ENCODE measurements around the gene ARHGEF38. TPM values are rescaled to one million over a fixed set of nuclear protein-coding genes. Genes with fewer than 3 reads are reported as not detected.
A peak's percentile ranks its signal among the peaks of the same experiment; 100 is the strongest.
"Not testable (repeated sequence)": the region's sequence is repeated elsewhere in the genome, so short reads cannot be mapped to it uniquely, and the experiment has no call there.

ARHGEF38 gene
- total RNA-seq, 1 experiment from 2014 or later: not detected

- Histone ChIP-seq H3K27me3 (no peaks in the 10 kb centered on the region), H3K4me1 (no peaks in the 10 kb centered on the region), H3K27ac (no peak overlapping the region), H3K36me3 (no peaks in the 10 kb centered on the region), H3K4me3 (no peak overlapping the region), H3K9me3 (replicated peaks) (no peaks in the 10 kb centered on the region)
- DNase-seq: no peak
Observed at GRCh38 chr4:105671301-105671700, 118.9 kb downstream of the ARHGEF38 start.

- no peak overlapping the region for H3K27ac ChIP-seq
- H3K27me3 ChIP-seq: no peaks in the 10 kb centered on the region
- peaks cover 2% of the 10 kb centered on the region for H3K4me1 ChIP-seq
- H3K9me3 ChIP-seq (replicated peaks): no peaks in the 10 kb centered on the region
- H3K4me3 ChIP-seq: no peak overlapping the region
- H3K36me3 ChIP-seq: no peaks in the 10 kb centered on the region
- DNase-seq: no peak
Observed at GRCh38 chr4:105674011-105674410, 121.6 kb downstream of the ARHGEF38 start.

GRCh38 chr4:105677709-105678108, 125.3 kb downstream of the ARHGEF38 start:
- no peaks in the 10 kb centered on the region for H3K27me3 ChIP-seq
- DNase-seq: no peak
- peaks cover 15% of the 10 kb centered on the region for H3K4me1 ChIP-seq
- no peaks in the 10 kb centered on the region for H3K9me3 ChIP-seq (replicated peaks)
- H3K36me3 ChIP-seq: peaks cover 9% of the 10 kb centered on the region
- H3K27ac ChIP-seq: no peak overlapping the region
- no peak overlapping the region for H3K4me3 ChIP-seq

GRCh38 chr4:105679186-105679585, 126.8 kb downstream of the ARHGEF38 start:
- no peak overlapping the region; the same call in 1 of the 2 replicates for H3K27ac ChIP-seq
- no peaks in the 10 kb centered on the region for H3K27me3 ChIP-seq
- H3K9me3 ChIP-seq (replicated peaks): no peaks in the 10 kb centered on the region
- H3K36me3 ChIP-seq: peaks cover 18% of the 10 kb centered on the region
- H3K4me3 ChIP-seq: no peak overlapping the region
- peaks cover 15% of the 10 kb centered on the region for H3K4me1 ChIP-seq
- DNase-seq: peak in 1 of 2 experiments; percentile 57

GRCh38 chr4:105683038-105683437, 130.6 kb downstream of the ARHGEF38 start:
- peaks cover 15% of the 10 kb centered on the region for H3K4me1 ChIP-seq
- DNase-seq: no peak
- H3K36me3 ChIP-seq: peaks cover 41% of the 10 kb centered on the region
- no peak overlapping the region for H3K27ac ChIP-seq
- H3K4me3 ChIP-seq: no peak overlapping the region
- H3K9me3 ChIP-seq (replicated peaks): no peaks in the 10 kb centered on the region
- H3K27me3 ChIP-seq: no peaks in the 10 kb centered on the region

- Histone ChIP-seq H3K27ac (no peak overlapping the region), H3K4me3 (no peak overlapping the region), H3K27me3 (no peaks in the 10 kb centered on the region), H3K36me3 (peaks cover 70% of the 10 kb centered on the region), H3K9me3 (replicated peaks) (no peaks in the 10 kb centered on the region), H3K4me1 (no peaks in the 10 kb centered on the region)
- DNase-seq: peak in 1 of 2 experiments; percentile 48
Observed at GRCh38 chr4:105686571-105686970, 134.2 kb downstream of the ARHGEF38 start.

GRCh38 chr4:105694812-105695211, 142.4 kb downstream of the ARHGEF38 start:
- peaks cover 32% of the 10 kb centered on the region for H3K36me3 ChIP-seq
- not testable (repeated sequence) for H3K27me3 ChIP-seq

GRCh38 chr4:105695832-105696231, 143.4 kb downstream of the ARHGEF38 start:
- not testable (repeated sequence) for H3K4me1 ChIP-seq; H3K27me3 ChIP-seq; H3K9me3 ChIP-seq (replicated peaks); DNase-seq; H3K4me3 ChIP-seq; H3K27ac ChIP-seq
- peaks cover 25% of the 10 kb centered on the region for H3K36me3 ChIP-seq

More at GRCh38 chr4:105694812-105695211, 142.4 kb downstream of the ARHGEF38 start:
- not testable (repeated sequence) for H3K4me3 ChIP-seq; H3K4me1 ChIP-seq; H3K27ac ChIP-seq; H3K9me3 ChIP-seq (replicated peaks); DNase-seq

GRCh38 chr4:105698607-105699006, 146.2 kb downstream of the ARHGEF38 start:
- no peak overlapping the region for H3K27ac ChIP-seq
- no peaks in the 10 kb centered on the region for H3K27me3 ChIP-seq
- H3K4me1 ChIP-seq: no peaks in the 10 kb centered on the region
- no peak overlapping the region for H3K4me3 ChIP-seq
- H3K36me3 ChIP-seq: peaks cover 7% of the 10 kb centered on the region; the same call in 1 of the 2 replicates
- no peaks in the 10 kb centered on the region for H3K9me3 ChIP-seq (replicated peaks)
- no peak for DNase-seq

- no peaks in the 10 kb centered on the region for H3K9me3 ChIP-seq (replicated peaks)
- H3K4me1 ChIP-seq: peaks cover 8% of the 10 kb centered on the region
- peak overlapping the region; percentile 91 for H3K27ac ChIP-seq
- H3K4me3 ChIP-seq: peak overlapping the region; percentile 85
- H3K27me3 ChIP-seq: no peaks in the 10 kb centered on the region
- no peak for DNase-seq
- 0 out of 2 replicates have a peak, but pooled peaks cover 2% of the 10 kb centered on the region for H3K36me3 ChIP-seq
Observed at GRCh38 chr4:105707782-105708180, 155.4 kb downstream of the ARHGEF38 start.

GRCh38 chr4:105708181-105709080, 156.0 kb downstream of the ARHGEF38 start, which contains the start of the genes GSTCD and INTS12:
Gene GSTCD, plus strand, starts transcription at chr4:105708784. Its CDS starts 8,830 bp downstream, at chr4:105717614.
Gene INTS12, minus strand, starts transcription at chr4:105708689. Its CDS starts 8,684 bp downstream, at chr4:105700005.
- H3K27ac ChIP-seq: peak within 1 kb of the TSS; percentile 91
- H3K27me3 ChIP-seq: no peaks in the 10 kb centered on the region
- H3K9me3 ChIP-seq (replicated peaks): no peaks in the 10 kb centered on the region
- H3K4me3 ChIP-seq: peak within 1 kb of the TSS; percentile 85
- peaks cover 8% of the 10 kb centered on the region for H3K4me1 ChIP-seq
- 0 out of 2 replicates have a peak, but pooled peaks cover 2% of the 10 kb centered on the region for H3K36me3 ChIP-seq
- peak; percentile 92 to 95 for DNase-seq

GRCh38 chr4:105709081-105709450, 156.6 kb downstream of the ARHGEF38 start:
- DNase-seq: peak; percentile 52 to 65
- Histone ChIP-seq H3K4me3 (peak overlapping the region; percentile 85), H3K4me1 (peaks cover 9% of the 10 kb centered on the region), H3K36me3 (0 out of 2 replicates have a peak, but pooled peaks cover 2% of the 10 kb centered on the region), H3K27ac (peak overlapping the region; percentile 91), H3K27me3 (no peaks in the 10 kb centered on the region), H3K9me3 (replicated peaks) (no peaks in the 10 kb centered on the region)

GRCh38 chr4:105710012-105710600, 157.7 kb downstream of the ARHGEF38 start:
- no peaks in the 10 kb centered on the region for H3K27me3 ChIP-seq
- 0 out of 2 replicates have a peak, but pooled peaks cover 2% of the 10 kb centered on the region for H3K36me3 ChIP-seq
- no peaks in the 10 kb centered on the region for H3K9me3 ChIP-seq (replicated peaks)
- peak; percentile 69 to 75 for DNase-seq
- peak overlapping the region; percentile 85 for H3K4me3 ChIP-seq
- H3K27ac ChIP-seq: peak overlapping the region; percentile 91
- H3K4me1 ChIP-seq: peaks cover 10% of the 10 kb centered on the region

GRCh38 chr4:105710678-105711077, 158.3 kb downstream of the ARHGEF38 start:
- no peaks in the 10 kb centered on the region for H3K27me3 ChIP-seq
- H3K27ac ChIP-seq: peak overlapping the region; percentile 91
- H3K4me3 ChIP-seq: peak overlapping the region; percentile 85
- no peaks in the 10 kb centered on the region for H3K9me3 ChIP-seq (replicated peaks)
- DNase-seq: peak; percentile 64 to 88
- H3K4me1 ChIP-seq: peaks cover 10% of the 10 kb centered on the region
- no peaks in the 10 kb centered on the region for H3K36me3 ChIP-seq

GRCh38 chr4:105712766-105713165, 160.3 kb downstream of the ARHGEF38 start:
- Histone ChIP-seq H3K27me3 (no peaks in the 10 kb centered on the region), H3K27ac (no peak overlapping the region)

More at GRCh38 chr4:105712766-105713165, 160.3 kb downstream of the ARHGEF38 start:
- H3K4me3 ChIP-seq: no peak overlapping the region
- no peaks in the 10 kb centered on the region; the same call in 1 of the 2 replicates for H3K36me3 ChIP-seq
- DNase-seq: no peak
- H3K4me1 ChIP-seq: peaks cover 10% of the 10 kb centered on the region
- no peaks in the 10 kb centered on the region for H3K9me3 ChIP-seq (replicated peaks)

Data from SJCRH30 (cell line).